Tongue (tissue), 2 donors: ENCODE data around the gene ZFP92. TPM values are rescaled to one million over a fixed set of nuclear protein-coding genes. Genes with fewer than 3 reads are reported as not detected.
A peak's percentile ranks its signal among the peaks of the same experiment; 100 is the strongest.
"Not testable (repeated sequence)": the region's sequence is repeated elsewhere in the genome, so short reads cannot be mapped to it uniquely, and the experiment has no call there.

Experiments used
- DNase-seq: peaks from one replicate; pipeline ENCODE4 v3.0.0-alpha.2; 2015
- total RNA-seq: library from RNA; depleted of rRNA; stranded (reverse); fragments of >200 nt; gene quantifications from one replicate; pipeline ENCODE4 v1.2.3, GENCODE V29; 2014

The ZFP92 gene, protein sequence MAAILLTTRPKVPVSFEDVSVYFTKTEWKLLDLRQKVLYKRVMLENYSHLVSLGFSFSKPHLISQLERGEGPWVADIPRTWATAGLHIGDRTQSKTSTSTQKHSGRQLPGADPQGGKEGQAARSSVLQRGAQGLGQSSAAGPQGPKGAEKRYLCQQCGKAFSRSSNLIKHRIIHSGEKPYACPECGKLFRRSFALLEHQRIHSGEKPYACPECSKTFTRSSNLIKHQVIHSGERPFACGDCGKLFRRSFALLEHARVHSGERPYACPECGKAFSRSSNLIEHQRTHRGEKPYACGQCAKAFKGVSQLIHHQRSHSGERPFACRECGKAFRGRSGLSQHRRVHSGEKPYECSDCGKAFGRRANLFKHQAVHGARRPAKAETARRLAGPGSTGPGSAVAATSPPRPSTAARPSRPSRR
- total RNA-seq: 1.4 TPM

DNA sequence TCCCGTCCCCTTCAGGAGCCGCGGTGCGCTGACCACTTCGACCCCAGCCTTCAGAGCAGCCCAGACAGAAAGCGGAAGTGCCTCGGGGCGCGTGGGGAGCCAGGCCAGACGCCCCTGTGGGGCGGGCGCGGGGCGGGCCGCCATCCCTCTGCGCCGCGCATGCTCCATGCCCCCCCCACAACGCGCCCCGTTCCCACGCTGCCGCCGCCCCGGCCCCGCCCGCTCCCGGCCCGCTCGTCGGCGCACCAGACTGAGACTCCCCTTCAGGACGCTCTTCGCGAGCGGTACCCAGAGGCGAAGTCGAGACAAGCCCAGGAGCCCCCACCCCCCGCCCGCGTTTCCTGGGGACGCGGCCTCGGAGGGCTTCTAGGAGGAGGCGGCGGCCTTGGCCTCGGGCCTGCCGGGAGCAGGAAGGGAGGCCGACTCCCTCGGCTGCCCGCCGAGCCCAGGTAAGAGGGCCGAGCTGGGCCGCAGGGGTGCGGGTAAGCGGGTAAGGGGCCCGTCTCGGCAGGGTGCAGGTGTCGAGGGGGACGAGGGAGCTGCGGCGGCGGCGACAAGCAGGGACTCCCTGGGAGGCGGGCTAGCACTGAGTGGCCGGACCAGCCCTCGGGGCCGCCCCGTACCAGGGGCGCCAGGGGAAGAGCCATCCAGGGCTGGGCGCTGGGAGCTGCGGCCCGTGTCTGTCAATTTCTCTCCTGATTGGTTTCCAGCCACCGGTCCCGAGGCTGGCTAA is at the start of gene ZFP92:
Gene ZFP92, plus strand, starts transcription at position 218 of the 733 bp plus-strand sequence. CDS start 6,851 bp downstream, outside the sequence.
- DNase-seq: peak; percentile 9

DNA sequence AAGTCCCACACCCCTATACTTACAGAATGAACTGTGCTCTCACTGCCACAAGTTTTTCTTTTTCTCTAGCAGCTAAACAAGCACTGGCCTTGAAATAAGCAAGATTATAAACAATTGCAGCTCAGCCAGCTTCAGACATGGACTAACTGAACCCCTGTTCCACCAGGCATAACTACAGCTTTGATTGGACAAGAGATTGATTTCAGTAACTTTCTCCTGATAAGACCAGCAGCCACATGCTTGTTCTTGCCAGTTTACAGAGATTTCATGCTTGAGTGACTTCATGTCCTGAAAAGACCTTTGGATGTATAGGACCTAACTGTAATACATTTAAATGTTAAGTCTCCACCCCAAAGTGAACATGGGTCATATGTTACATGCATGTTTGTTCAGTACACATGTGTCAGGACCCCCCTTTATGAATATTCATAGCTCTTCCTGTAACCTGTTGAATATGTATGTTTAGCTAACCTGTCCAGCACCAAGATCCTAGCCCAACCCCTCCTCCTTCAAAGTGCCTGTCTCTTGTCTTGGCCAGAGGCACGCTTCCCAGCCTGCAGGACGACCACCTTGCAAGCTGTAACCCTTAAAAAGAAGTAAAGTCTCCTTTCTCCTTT is 49.4 kb upstream of the ZFP92 start:
- no peak for DNase-seq

DNA sequence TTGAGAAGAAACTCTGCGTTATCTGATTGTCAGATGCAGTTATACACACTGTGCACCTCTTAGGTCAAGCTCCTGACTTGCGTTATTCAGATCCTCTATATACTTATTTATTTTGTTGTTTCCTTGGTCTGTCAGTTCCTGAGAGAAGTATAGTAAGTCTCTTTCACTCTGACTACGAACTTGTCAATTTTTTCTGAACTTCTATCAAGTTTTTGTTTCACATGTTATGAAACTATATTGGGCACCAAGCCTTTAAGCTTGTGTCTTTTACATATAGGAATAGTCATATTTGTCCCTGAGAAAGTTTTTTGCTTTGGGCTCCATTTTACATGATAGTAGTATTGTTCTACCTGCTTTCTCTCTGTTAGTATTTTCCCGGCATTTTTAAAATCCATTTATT is 45.6 kb upstream of the ZFP92 start:
- DNase-seq: no peak

DNA sequence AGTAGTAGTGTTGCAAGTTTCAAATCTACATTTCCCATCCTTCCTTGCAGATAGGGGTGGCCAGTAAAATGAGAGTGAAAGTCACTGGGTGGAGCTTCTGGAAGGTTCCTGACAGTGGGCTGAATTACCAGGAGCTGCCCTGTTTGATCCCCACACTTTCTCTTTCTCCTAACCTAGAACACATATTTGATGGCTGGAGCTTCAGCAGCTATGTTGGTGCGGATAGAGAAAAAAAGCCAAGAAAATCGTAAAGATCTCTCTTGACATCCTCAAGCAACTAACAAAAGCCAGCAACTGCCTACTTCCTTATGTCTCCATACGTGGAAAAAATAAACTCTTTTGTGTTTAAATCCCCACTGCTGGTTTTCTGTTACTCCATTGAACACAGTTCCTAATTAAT is 45.2 kb upstream of the ZFP92 start:
- no peak for DNase-seq

DNA sequence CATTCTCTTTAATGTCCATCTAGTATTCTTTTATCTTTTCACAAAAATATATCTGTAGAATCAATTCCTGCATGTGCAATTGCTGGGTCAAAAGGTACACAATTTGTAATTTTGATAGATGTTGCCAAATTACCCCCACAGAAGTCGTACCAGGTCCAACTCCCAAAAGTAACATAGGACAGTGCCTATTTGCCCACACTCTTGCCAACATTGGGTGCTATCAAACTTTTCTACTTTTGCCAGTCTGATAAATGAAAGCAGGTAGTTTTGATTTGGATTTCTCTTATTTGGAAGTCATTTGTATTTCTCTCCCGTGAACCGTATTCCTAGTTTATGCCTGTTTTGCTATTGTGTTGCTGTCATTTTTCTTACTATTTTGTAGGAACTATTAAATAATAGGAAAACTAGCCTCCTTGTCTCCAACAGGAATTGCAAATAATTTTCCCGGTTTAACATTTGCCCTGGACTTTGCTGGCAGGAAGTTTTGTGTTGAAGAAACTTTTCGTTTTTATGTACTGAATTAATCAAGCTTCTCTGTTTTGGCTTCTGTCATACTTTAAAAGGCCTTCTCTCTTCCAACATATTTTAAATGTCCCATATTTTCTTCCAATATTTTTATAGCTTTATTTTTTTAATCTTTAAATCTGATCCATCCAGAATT is 44.3 kb upstream of the ZFP92 start:
- no peak for DNase-seq

DNA sequence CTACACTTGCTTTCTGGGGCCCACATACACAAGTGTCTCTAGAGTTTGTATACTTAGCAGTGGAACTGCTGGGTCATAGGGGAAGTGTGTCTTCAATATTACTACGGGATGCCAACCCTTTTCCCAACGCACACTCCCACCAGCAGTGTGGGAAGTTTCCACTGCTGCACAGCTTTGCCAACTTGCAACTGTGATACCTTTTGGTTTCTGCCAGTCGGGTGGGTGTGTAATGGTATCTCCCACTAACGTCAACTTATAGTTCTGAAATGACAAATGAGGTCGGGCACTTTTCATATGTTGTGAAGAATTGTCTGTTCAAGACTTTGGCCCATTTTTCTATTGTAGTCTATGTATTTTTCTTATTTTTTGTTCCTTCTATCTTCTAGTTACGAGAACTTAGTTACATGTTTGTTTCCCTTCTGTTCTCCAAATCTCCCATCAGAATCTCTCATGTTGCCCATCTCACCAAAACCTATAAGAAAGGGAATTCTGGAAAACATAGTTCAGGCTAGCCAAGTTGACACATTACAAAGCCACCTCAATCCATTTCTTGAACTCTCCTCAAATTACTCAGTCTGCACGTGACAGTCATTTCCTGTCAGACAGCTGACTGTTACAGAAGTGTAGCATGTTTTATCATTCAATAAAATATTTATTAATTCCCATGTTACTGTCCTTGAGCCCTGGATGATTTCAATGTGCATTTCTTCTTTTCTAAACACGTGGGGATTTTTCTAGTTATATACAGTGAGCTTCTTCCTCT is 40.8 kb upstream of the ZFP92 start:
- DNase-seq: no peak

DNA sequence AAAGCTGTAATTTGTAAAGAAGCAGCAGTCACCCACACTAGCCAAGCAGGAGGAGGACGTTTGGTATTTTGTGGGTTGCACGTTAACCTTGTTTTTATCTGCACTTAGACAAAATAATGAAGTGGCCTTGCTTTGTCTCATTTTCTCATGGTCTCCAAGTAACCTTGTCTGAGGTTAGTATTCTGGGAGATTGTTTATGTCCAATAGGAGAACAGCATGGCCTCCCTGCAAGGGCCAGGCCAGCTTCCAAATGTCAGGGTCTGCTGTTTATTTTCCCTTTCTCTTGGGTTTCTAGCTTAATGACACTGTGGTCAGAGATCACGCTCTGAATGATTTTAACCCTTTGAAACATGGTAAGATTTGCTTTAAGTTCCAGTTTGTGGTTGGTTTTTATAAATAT is 40.0 kb upstream of the ZFP92 start:
- DNase-seq: no peak

DNA sequence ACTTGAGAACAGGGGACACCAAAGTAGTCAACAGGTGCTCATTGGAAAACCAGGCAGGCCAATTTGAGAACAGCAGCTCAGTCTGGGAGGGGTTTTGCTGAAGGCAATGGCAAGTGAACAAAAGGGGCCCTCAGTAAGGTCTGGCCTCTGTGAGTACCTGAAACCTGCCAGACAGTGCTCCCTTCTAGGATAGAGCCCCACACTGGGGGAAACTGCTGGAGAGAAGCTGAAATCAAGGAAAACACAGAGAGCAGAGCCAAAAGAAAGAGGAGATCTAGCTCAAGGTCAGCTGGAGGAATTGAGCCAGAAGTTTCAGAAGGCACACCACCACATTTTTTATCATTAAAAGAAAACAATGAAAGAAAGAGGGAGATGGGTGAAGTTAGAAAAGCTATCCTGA is 38.3 kb upstream of the ZFP92 start:
- DNase-seq: no peak

DNA sequence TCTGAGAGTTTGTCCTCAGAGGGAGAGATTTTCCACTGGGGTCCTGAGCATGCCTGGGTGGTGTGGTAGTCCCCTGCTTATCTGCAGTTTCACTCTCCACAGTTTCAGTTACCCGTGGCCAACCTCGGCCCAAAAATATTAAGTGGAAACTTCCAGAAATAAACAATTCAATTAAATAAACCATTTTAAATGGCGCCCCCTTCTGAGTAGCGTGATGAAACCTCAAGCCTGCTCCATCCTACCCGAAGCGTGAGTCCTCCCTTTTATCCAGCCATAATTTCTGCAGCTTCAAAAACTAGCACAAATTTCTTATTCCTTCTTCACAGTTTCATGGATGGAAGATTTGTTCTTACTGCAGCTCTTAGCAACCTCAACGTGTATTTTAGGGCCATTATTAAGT is 36.8 kb upstream of the ZFP92 start:
- DNase-seq: no peak

DNA sequence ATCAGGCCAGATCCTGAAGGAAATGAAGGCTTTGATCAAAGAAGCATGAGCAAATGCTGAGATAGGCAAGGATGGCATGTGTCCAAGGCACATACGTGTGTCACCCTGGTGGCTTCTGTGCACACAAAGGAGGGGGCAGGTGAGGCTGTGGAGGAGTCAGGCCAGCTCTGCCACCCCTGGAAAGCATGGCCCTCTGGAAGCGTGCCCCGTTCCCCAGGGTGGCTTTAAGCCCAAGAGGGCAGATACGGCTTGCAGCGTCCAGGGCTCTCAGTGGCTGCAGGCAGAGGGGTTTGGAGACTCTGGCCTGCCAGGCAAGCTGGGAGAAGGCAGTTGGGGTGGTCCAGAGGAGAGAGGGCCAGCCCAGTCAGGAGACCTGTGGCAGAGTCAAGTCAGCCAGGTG is 35.7 kb upstream of the ZFP92 start:
- no peak for DNase-seq

DNA sequence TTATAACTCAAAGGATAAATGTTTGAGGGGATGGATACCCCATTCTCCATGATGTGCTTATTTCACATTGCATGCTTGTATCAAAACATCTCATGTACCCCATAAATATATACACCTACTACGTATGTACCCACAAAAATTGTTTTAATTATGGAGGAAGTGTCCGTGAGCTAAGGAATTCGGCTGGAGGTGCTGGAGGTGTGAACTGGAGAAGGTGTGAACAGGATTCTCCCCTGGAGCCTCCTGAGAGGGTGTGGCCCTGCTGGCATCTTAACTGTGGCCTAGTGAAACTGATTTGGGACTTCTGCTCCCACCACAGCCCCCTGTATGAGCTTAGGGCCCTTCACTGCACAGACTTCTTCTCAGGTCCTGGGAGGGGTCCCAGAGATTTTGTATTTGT is 33.5 kb upstream of the ZFP92 start:
- no peak for DNase-seq

DNA sequence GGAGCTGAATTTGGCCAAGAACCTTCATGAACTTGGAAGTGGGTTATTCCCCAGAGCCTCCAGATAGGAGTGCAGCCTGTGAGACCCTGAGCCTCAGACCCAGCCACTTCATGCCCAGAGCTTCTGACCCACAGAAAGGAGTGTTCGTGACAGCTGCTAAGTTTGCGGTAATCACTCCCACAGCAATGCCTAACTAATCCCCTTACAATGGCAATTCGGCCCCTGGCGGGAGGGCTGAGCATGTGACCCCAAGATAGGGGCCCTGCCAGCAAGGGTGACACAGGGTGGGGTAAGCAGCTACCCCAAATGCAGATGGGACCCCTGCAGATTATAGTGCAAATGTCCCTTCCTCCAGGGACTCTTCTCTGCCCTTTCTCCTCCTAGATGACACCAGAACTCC is 32.7 kb upstream of the ZFP92 start:
- DNase-seq: no peak

DNA sequence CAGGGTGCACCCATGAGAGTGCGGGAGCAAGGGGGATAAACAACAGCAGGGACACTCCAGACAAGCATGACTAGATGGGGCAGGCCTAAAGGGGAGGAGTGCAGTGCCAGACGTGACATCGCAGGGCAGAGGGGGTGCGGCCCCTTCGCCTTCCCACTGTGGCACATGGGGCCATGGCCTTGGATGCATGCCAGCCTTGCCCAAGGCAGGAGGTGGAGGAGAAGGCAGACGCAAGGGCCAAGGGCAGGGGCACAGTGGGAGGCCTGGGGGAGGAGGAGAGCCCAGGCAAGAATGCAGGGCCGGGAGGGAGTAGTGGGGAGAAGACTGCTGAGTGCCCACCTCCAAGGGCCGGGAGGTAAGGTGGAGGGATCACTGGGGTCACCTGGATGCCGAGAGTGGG is 31.8 kb upstream of the ZFP92 start:
- no peak for DNase-seq

DNA sequence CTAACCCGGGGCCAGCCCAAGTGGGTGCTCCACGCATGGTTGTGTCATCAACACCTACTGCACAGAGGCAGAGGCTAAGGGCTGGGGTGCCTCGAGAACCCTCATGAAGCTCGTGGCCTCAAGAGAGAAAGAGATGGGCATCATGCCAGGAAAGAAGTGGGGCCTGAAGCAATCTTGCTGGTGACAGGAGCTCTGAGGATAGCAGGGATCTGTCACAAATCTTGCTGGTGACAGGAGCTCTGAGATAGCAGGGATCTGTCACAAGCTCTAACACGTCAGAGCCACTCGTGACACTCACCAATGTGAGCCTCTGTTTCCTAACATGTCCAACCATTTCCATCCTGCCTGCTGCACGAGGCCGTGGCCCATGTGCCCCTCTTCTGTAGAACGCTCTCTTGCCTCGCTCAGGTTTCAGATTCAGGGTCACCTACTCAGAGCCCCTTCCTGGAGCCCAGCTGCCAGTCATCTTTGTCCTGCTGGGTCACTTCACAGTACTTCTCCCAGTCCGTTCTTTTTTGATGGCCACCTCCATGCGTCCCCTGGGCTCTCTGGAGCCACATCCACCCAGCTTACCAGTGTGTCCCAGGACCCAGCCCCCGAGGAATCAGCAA is 31.2 kb upstream of the ZFP92 start:
- DNase-seq: no peak

DNA sequence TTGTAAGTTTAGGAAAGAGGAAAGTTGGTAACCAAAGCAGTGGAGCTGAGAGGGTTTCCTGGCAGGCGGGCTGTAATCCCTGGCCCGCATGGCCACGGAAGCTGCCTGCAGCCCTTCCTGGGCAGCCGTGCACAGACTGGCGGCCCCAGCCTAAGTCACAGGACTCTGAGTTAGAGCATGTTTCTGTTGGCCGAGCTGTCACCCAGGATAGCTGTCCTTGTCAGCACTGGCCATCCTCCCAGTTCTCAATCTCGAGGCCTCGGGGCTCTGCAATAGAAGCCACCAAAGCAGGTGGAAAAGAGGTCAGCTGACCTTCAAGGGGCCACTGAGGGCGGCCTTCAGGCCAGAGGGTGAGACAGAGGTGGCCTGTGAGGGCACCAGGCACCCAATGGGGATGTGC is 30.6 kb upstream of the ZFP92 start:
- DNase-seq: no peak

DNA sequence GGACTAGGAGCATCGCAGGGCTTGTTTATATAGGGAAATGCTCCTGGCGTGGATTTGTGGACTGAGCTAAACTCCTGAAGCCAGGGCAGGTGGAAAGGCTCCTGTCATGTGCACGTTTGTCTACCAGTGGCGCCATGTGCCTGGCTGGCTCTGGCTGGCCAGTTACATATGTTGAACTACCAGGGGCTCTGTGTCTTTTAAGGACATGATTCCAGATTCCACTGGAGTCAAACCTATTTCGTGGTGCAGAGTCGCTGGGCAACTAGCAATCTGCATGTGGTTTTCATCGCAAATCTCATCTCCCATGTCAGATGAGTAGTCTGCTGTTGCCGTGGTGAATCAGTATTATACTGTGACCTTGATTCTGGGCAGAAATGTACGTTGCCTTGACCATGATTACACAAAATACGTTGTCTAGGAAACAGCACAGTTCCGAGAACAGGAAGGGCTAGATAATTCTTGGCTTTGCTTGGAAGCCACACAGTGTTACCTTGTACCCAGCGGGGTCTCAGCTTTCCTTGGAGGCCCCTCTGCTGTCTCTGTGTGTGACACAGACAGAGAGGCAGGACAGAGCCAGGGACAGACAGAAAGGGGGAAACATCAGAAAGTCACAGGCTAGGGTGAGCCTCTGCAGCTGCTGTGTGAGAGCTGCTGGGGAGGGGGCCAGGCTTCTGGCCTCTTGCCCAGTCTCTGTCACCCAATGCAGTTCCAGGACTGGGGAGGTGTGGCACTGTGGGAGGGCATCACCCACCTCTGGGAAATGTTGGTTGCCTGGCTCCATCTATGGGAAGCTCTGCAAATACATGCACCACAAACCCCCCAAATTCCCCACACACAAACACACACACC is 29.4 kb upstream of the ZFP92 start:
- peak; percentile 90 for DNase-seq

DNA sequence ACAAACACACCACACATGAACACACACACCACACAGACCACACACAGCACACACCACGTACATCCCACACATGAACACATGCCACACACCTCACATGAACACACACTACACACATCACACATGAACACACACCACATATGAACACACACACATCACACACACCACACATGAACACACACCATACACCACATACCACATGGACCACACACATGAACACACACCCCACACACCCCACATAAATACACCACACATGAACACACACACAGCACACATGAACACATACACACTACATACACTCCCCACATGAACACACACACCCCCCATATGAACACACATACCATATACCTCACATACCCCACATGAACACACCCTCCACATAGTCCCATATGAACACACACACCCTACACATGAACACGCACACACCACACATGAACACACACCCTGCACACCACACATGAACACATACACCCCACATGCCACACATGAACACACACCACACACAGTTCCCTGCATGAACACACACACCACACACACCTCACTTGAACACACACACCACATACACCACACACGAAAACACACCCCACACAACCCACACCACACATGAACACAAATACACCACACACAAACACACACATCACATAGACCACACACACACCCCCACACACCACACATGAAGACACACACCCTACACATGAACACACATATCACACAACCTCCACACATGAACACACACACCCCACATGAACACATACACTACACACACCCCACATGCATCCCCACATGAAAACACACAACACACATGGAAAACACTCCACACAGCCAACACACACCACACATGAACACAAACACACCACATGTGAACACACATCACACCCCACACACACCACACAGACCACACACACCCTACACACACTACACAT is 28.4 kb upstream of the ZFP92 start:
- DNase-seq: no peak

DNA sequence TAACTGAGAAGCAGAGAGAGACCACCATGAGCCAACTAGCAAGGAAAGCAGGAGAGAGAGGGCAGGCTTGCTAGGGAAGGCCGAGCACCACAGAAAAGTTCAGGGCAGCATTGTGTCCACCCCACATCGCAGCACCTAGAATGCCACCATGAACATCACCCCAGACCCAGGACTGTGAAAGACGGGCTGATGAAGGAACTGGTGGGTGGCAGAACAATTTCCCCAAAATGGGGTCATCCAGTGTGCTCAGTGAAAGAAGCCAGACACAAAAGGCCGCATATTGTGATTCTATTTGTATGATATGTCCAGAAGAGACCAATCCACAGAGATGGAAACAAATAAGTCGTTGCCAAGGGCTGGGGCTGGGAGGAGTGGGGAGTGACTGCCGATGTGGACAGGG is 26.9 kb upstream of the ZFP92 start:
- DNase-seq: no peak

DNA sequence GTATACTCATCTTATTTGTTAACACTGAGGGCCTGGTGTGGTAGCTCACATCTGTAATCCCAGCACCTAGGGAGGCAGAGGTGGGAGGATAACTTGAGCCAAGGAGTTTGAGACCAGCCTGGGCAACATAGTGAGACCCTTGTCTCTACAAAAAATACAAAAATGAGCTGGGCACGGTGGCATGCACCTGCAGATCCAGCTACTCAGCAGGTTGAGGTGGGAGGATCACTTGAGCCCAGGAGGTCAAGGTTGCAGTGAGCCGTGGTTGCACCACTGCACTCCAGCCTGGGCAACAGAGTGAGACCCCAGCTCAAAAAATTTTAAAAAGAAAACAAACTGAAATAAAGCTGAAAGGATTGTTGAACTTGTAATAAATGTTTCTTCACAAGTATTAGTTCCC is 26.3 kb upstream of the ZFP92 start:
- not testable (repeated sequence) for DNase-seq

DNA sequence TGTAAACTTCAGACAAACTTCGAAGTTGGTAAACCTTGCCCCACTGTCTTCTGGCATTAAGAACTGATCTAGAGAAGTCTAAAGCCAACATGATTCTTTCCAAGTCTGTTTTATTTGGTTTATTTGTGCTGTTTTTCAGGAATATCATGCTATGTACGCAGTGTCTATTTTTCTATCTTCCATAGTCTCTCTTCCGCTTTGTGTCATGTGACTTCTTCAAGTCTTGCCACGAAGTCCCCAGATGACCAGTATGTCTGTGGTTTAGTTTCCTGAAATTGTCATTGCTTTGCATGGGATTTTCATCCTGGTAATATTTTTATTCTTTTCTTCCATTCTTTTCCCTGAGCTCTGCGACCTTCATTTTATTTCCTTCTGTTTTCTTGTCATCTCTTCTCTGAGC is 25.2 kb upstream of the ZFP92 start:
- DNase-seq: no peak
